HK-2 (cell line): Measurements from ENCODE around the gene TMEM255B.
A peak's percentile ranks its signal among the peaks of the same experiment; 100 is the strongest.
"Not testable (repeated sequence)": the region's sequence is repeated elsewhere in the genome, so short reads cannot be mapped to it uniquely, and the experiment has no call there.

Source experiments
- DNase-seq: peaks from one replicate; pipeline ENCODE4 v3.0.0-alpha.2; 2018; ENCODE audit not compliant: unreplicated experiment

TMEM255B gene

GRCh38 chr13:113787694-113788093 lies 28.7 kb downstream of the TMEM255B start:
- no peak for DNase-seq

GRCh38 chr13:113788413-113789135 lies 29.5 kb downstream of the TMEM255B start:
- DNase-seq, result no peak

GRCh38 chr13:113789167-113789566 lies 30.1 kb downstream of the TMEM255B start:
- no peak for DNase-seq

GRCh38 chr13:113789931-113790330 lies 30.9 kb downstream of the TMEM255B start:
- not testable (repeated sequence) for DNase-seq

GRCh38 chr13:113791226-113791625 lies 32.2 kb downstream of the TMEM255B start:
- no peak for DNase-seq

- no peak for DNase-seq
Measured at GRCh38 chr13:113791761-113792160, 32.7 kb downstream of the TMEM255B start.

GRCh38 chr13:113792236-113792770 lies 33.3 kb downstream of the TMEM255B start:
- DNase-seq, result no peak

GRCh38 chr13:113792886-113793717 lies 34.1 kb downstream of the TMEM255B start:
- DNase-seq, result no peak

- no peak for DNase-seq
Measured at GRCh38 chr13:113793718-113794085, 34.7 kb downstream of the TMEM255B start.

GRCh38 chr13:113794086-113794485 lies 35.1 kb downstream of the TMEM255B start:
- no peak for DNase-seq

GRCh38 chr13:113794764-113795173 lies 35.7 kb downstream of the TMEM255B start:
- DNase-seq, result no peak

- DNase-seq, result not testable (repeated sequence)
Measured at GRCh38 chr13:113795362-113795761, 36.3 kb downstream of the TMEM255B start.

- DNase-seq, result no peak
Measured at GRCh38 chr13:113796211-113796963, 37.4 kb downstream of the TMEM255B start.

- no peak for DNase-seq
Measured at GRCh38 chr13:113796964-113797676, 38.1 kb downstream of the TMEM255B start.

GRCh38 chr13:113798200-113798811 lies 39.3 kb downstream of the TMEM255B start:
- no peak for DNase-seq

GRCh38 chr13:113800576-113800926 lies 41.5 kb downstream of the TMEM255B start:
- DNase-seq, result no peak

- DNase-seq, result no peak
Measured at GRCh38 chr13:113801289-113801961, 42.4 kb downstream of the TMEM255B start.

GRCh38 chr13:113802090-113802531 lies 43.1 kb downstream of the TMEM255B start:
- peak; percentile 77 for DNase-seq

- DNase-seq, result no peak
Measured at GRCh38 chr13:113802761-113803160, 43.7 kb downstream of the TMEM255B start.

- DNase-seq, result no peak
Measured at GRCh38 chr13:113803409-113804016, 44.5 kb downstream of the TMEM255B start.
